SK-N-SH (cell line): ENCODE measurements around the gene TUBA3E.
A peak's percentile ranks its signal among the peaks of the same experiment; 100 is the strongest.
"Not testable (repeated sequence)": the region's sequence is repeated elsewhere in the genome, so short reads cannot be mapped to it uniquely, and the experiment has no call there.

ENCODE experiments used
- CTCF ChIP-seq: fragments of 200-600 bp; sonication (generic); IDR thresholded peaks from 2 replicates; pipeline ENCODE4 v1.6.1; 2017; ENCODE audit warnings: antibody characterized with exemption, mild to moderate bottlenecking, moderate library complexity
- EP300 ChIP-seq, 2 experiments: IDR thresholded peaks; 2 replicates each; pipeline versions ENCODE4 v1.4.0 to v1.6.1; 2012; ENCODE audit warnings: borderline replicate concordance in 1 of 2, low read depth in 1 of 2, low read length in 1 of 2
- EZH2phosphoT487 ChIP-seq: fragments of 200-600 bp; sonication (generic); IDR thresholded peaks from 2 replicates; pipeline ENCODE4 v1.6.1; 2017; ENCODE audit warnings: low read depth, mixed run types, mild to moderate bottlenecking, antibody characterized with exemption, moderate library complexity, borderline replicate concordance
- FOXJ3 ChIP-seq: sonication (generic); formaldehyde crosslinking; IDR thresholded peaks from 2 replicates; pipeline ENCODE4 v1.5.1; 2020; ENCODE audit warnings: mild to moderate bottlenecking, missing genetic modification reagents
- JUND ChIP-seq: IDR thresholded peaks from 2 replicates; pipeline ENCODE4 v1.4.0; 2012
- POLR2AphosphoS5 ChIP-seq: IDR thresholded peaks from 2 replicates; pipeline ENCODE4 v1.6.1; 2012; ENCODE audit warnings: low read depth, low read length
- RAD21 ChIP-seq: IDR thresholded peaks from 2 replicates; pipeline ENCODE4 v1.6.1; 2012; ENCODE audit warnings: mild to moderate bottlenecking, low read length
- RCOR1 ChIP-seq: fragments of 150-350 bp; IDR thresholded peaks from 2 replicates; pipeline ENCODE4 v1.6.1; 2017; ENCODE audit warnings: antibody characterized with exemption, low read length
- REST ChIP-seq: IDR thresholded peaks from 2 replicates; pipeline ENCODE4 v1.6.1; 2012; ENCODE audit warnings: mild to moderate bottlenecking, low read depth, low read length, moderate library complexity
- SMC3 ChIP-seq: IDR thresholded peaks from 2 replicates; pipeline ENCODE4 v1.6.1; 2012; ENCODE audit warnings: low read depth, low read length, improper control_type of control experiment
- ZBTB33 ChIP-seq: IDR thresholded peaks from 2 replicates; pipeline ENCODE4 v1.4.0; 2012; ENCODE audit warnings: low read depth, borderline replicate concordance

GRCh38 chr2:130157354-130157753 lies 40.9 kb downstream of the TUBA3E start:
- TF ChIP-seq CTCF, RAD21, POLR2AphosphoS5, ZBTB33, RCOR1, EZH2phosphoT487, REST, SMC3, JUND: not testable (repeated sequence)
- peak in 1 of 2 experiments; percentile 32; a peak in 1 of 4 replicates for TF ChIP-seq EP300 (IDR thresholded peaks at IDR 0.05; ENCODE audit: borderline replicate concordance in 1 of 2, low read depth in 1 of 2, low read length in 1 of 2)
- peak; percentile 70 for TF ChIP-seq FOXJ3 (CRISPR knock-in tag)
